A549 (cell line): ENCODE results near the gene CRB1.

Source experiments
- CHD2 ChIP-seq: fragments of 150-350 bp; IDR thresholded peaks from 2 replicates; pipeline ENCODE4 v1.6.1; 2014; ENCODE audit warnings: low read length; ENCODE audit not compliant: partially characterized antibody
- CHD4 ChIP-seq: fragments of 200-600 bp; sonication (generic); IDR thresholded peaks from 2 replicates; pipeline ENCODE4 v1.6.1; 2016; ENCODE audit warnings: antibody characterized with exemption, mild to moderate bottlenecking, borderline replicate concordance
- CTCF ChIP-seq: fragments of >200 bp; sonication (Bioruptor Twin); formaldehyde crosslinking; IDR thresholded peaks from 3 replicates; pipeline ENCODE4 v1.5.1; 2016
- EHF ChIP-seq: fragments of 250-450 bp; sonication (Bioruptor Pico); IDR thresholded peaks from 2 replicates; pipeline ENCODE4 v1.5.0; 2020; ENCODE audit warnings: mild to moderate bottlenecking
- POLR2A ChIP-seq: IDR thresholded peaks from 2 replicates; pipeline ENCODE4 v1.6.1; 2012; ENCODE audit warnings: mild to moderate bottlenecking, low read length
- RCOR1 ChIP-seq: fragments of 150-350 bp; IDR thresholded peaks from 2 replicates; pipeline ENCODE4 v1.6.1; 2014; ENCODE audit warnings: antibody characterized with exemption, low read length, low read depth
- RNF2 ChIP-seq: fragments of 200-600 bp; sonication (generic); IDR thresholded peaks from 2 replicates; pipeline ENCODE4 v1.6.1; 2016; ENCODE audit warnings: low read depth, mild to moderate bottlenecking, antibody characterized with exemption, moderate library complexity, borderline replicate concordance

- TF ChIP-seq POLR2A (no peak), CTCF (no peak), CHD2 (no peak), RCOR1 (no peak), CHD4 (no peak), EHF (CRISPR knock-in tag) (no peak), RNF2 (no peak)
Measured at GRCh38 chr1:197313713-197314112, 45.7 kb downstream of the CRB1 start.
